ENCODE measurements around the gene PCSK6.

- no peak for TF ChIP-seq SIN3A (IDR thresholded peaks at IDR 0.05; ENCODE audit: borderline replicate concordance, insufficient read depth, low read depth, low read length)
- TF ChIP-seq CTCF (IDR thresholded peaks at IDR 0.05): no peak
- no peak for TF ChIP-seq POLR2AphosphoS5 (IDR thresholded peaks at IDR 0.05; ENCODE audit: low read depth, low read length)
- TF ChIP-seq TCF7L2 (IDR thresholded peaks at IDR 0.05; ENCODE audit: low read depth, low read length): no peak
Measured at GRCh38 chr15:101262551-101262950, 227.0 kb downstream of the PCSK6 start.

Data from Panc1 (cell line).